Right ventricle myocardium inferior (tissue), 1 donor: ENCODE measurements around the gene NSF. TPM values are rescaled to one million over a fixed set of nuclear protein-coding genes. Genes with fewer than 3 reads are reported as not detected.
"Not testable (repeated sequence)": the region's sequence is repeated elsewhere in the genome, so short reads cannot be mapped to it uniquely, and the experiment has no call there.

Source experiments
- ATAC-seq: fragments of 200-7000 bp; cut with Tn5 transposase; one replicate; pipeline ENCODE4 v1.9.1; 2020; ENCODE audit warnings: mild to moderate bottlenecking, moderate library complexity
- DNase-seq: peaks from one replicate; pipeline ENCODE4 v3.0.0; 2021; ENCODE audit errors: missing footprints
- intact Hi-C: fragments of 100-400 bp; cut with DNase I; formaldehyde crosslinking; loops from one replicate; pipeline ENCODE4 v1.11.0; 2022
- total RNA-seq: library from RNA; stranded (reverse); fragmentation: NEBNext Ultra II Directional; extraction: Animal tissue kit (Norgen Biotek cat#: 25700); gene quantifications from one replicate; pipeline ENCODE4 v1.2.1, GENCODE V29; 2021
- donor health status: DM: no; HTN: yes; CAD: no; lungs with severe emphysema.

Gene NSF
- total RNA-seq, 1 donor from 2014 or later, result 26.8 TPM

GRCh38 chr17:46623790-46624189 is 33.3 kb downstream of the NSF start:
- ATAC-seq, DNase-seq, intact Hi-C loops: not testable (repeated sequence)

- ATAC-seq, intact Hi-C loops: not testable (repeated sequence)
These were observed 34.3 kb downstream of the NSF start for GRCh38 chr17:46624726-46625125.

GRCh38 chr17:46627452-46627851 is 37.0 kb downstream of the NSF start:
- intact Hi-C loops, ATAC-seq: not testable (repeated sequence)

More at GRCh38 chr17:46624726-46625125, 34.3 kb downstream of the NSF start:
- DNase-seq, result not testable (repeated sequence)

GRCh38 chr17:46628753-46629436 is 38.4 kb downstream of the NSF start:
- ATAC-seq, DNase-seq, intact Hi-C loops: not testable (repeated sequence)

More at GRCh38 chr17:46627452-46627851, 37.0 kb downstream of the NSF start:
- DNase-seq, result not testable (repeated sequence)

GRCh38 chr17:46632146-46632545 is 41.7 kb downstream of the NSF start:
- ATAC-seq, intact Hi-C loops, DNase-seq: not testable (repeated sequence)

GRCh38 chr17:46634844-46635243 is 44.4 kb downstream of the NSF start:
- intact Hi-C loops, ATAC-seq: not testable (repeated sequence)

GRCh38 chr17:46641861-46642656 is 51.6 kb downstream of the NSF start:
- DNase-seq, ATAC-seq, intact Hi-C loops: not testable (repeated sequence)

More at GRCh38 chr17:46634844-46635243, 44.4 kb downstream of the NSF start:
- not testable (repeated sequence) for DNase-seq

- ATAC-seq, intact Hi-C loops, DNase-seq: not testable (repeated sequence)
These were observed 56.8 kb downstream of the NSF start for GRCh38 chr17:46647251-46647650.

GRCh38 chr17:46647688-46648278 is 57.3 kb downstream of the NSF start:
- intact Hi-C loops, DNase-seq, ATAC-seq: not testable (repeated sequence)

- DNase-seq, ATAC-seq, intact Hi-C loops: not testable (repeated sequence)
These were observed 58.8 kb downstream of the NSF start for GRCh38 chr17:46649246-46649645.

GRCh38 chr17:46652024-46652643 is 61.7 kb downstream of the NSF start:
- peak; percentile 85 for ATAC-seq
- DNase-seq, intact Hi-C loops: not testable (repeated sequence)

- ATAC-seq, DNase-seq, intact Hi-C loops: not testable (repeated sequence)
These were observed 67.8 kb downstream of the NSF start for GRCh38 chr17:46658235-46658634.

GRCh38 chr17:46659702-46660101 is 69.2 kb downstream of the NSF start:
- intact Hi-C loops, ATAC-seq: not testable (repeated sequence)

GRCh38 chr17:46663123-46663522 is 72.7 kb downstream of the NSF start:
- intact Hi-C loops, DNase-seq, ATAC-seq: not testable (repeated sequence)

More at GRCh38 chr17:46659702-46660101, 69.2 kb downstream of the NSF start:
- not testable (repeated sequence) for DNase-seq

GRCh38 chr17:46663552-46663951 is 73.1 kb downstream of the NSF start:
- intact Hi-C loops, ATAC-seq, DNase-seq: not testable (repeated sequence)

- ATAC-seq, DNase-seq, intact Hi-C loops: not testable (repeated sequence)
These were observed 75.5 kb downstream of the NSF start for GRCh38 chr17:46665969-46666368.

- intact Hi-C loops, DNase-seq, ATAC-seq: not testable (repeated sequence)
These were observed 80.3 kb downstream of the NSF start for GRCh38 chr17:46670789-46671188.

- DNase-seq, intact Hi-C loops, ATAC-seq: not testable (repeated sequence)
These were observed 82.3 kb downstream of the NSF start for GRCh38 chr17:46672777-46673176.
